Posterior cingulate gyrus (tissue), 11 donors: ENCODE measurements around the gene LRPAP1.
A peak's percentile ranks its signal among the peaks of the same experiment; 100 is the strongest.

Experiments used
- DNase-seq, 10 donors: peaks; one replicate each; pipeline versions ENCODE4 v3.0.0 to v3.0.0-alpha.2; 2020 to 2021; ENCODE audit warnings: mixed read lengths in 3 of 10
- intact Hi-C: fragments of 100-400 bp; cut with DNase I; formaldehyde crosslinking; loops from one replicate; pipeline ENCODE4 v1.15.1; 2023

The LRPAP1 gene

DNA sequence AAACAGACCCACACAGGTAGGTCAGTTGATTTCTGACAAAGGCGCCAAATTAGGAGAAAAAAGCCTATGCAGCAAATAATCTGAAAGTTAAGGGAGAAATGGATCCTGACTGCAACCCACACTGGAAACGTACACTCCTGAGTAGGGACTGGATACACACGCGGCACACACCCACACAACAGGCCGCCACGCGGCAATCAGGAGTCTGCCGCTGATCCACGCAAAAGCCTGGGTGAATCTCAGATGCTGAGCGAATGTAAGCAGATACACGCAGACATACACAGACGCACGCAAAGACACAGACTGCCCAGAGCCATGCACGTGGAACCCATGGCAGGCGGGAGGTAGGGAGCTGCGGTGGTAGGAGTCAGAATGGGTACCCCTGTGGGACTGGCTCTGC, 21.7 kb downstream of the LRPAP1 start:
- intact Hi-C loops: no loop called here
- DNase-seq: peak in 1 of 10 donors; percentile 89

DNA sequence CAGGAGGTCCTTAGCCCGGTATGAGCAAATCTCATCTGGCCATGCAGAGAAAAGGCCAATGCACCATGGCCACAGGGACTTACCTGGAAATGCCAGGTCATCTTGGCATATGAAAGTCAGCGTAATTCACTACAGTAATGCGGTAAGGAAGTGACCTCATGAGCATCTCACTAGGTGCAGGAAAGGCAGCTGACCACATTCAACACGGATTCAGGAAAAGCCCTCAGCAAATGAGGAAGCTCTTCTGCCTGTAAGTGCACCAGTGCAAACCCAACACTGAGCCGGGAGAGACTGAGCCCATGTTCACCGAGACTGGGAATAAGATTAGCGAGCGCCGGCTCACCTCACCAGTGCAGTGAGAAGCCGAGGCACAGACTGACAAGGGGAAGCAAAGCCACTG, 23.7 kb downstream of the LRPAP1 start:
- DNase-seq: no peak
- intact Hi-C loops: no loop called here

DNA sequence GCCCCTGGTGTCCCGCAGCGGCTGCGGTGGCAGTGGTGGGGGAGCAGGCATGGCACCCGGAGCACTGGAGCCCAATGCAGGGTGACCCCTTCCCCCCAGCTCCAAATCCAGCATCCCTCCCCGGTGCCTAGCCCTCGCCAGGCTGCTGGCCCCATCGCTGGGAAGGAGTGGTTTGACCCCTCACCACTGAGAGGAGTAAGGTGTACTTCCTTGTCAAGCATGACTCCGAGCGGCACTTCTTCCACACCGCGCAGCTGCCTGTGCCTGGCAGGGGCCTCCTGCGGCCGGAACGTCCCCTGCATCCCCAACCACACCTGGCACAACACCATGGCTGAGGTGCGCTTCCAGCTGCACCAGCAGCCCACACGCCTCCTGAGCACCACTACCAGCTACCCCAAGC, 27.0 kb downstream of the LRPAP1 start:
- intact Hi-C loops: no loop called here
- no peak for DNase-seq

DNA sequence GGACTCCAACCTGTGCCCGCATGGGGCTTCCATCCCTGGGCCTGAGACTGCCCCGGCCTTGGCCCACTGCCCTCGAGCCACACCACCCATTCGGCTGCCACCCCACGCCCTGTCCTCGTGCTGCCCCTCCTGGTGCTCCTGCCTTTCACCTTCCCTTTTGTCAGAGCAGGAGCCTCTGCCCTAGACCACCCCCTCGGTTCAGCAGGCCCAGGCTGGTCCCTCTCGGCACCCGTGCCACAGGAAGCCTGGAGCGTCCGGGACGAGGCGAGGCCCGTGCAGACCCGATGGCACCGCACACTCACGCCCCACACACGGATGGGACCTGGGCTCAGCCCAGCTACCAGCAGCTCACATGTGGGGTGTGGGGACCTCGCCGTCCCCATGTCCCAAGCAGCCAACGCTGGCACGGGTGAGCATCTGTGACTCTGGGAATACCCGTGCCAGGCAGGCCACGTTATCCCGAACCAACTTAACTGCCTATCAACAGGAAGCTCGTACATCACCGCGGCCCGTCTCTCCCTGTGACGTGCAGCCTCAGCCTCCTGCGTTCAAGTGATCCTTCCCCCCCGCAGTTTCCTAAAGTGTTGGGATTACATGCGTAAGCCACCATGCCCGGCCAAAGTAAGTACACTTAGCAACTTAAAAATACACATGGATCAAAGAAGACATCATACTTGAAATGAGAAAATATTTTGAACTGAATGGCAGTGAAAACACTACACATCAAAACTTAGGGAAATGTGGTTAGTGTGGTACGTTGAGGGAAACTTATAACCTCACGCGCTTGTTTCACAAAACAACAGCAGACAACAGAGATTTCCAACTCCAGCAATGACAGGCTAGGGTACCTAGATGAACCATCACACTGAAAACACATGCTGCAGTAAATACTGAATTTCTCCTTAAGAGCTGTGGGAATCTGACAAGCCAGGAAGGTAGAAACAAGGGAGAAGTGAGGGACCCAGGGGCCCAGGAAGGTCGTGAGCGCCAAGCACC, 29.0 kb downstream of the LRPAP1 start:
- DNase-seq: no peak
- intact Hi-C loops: no loop called here

DNA sequence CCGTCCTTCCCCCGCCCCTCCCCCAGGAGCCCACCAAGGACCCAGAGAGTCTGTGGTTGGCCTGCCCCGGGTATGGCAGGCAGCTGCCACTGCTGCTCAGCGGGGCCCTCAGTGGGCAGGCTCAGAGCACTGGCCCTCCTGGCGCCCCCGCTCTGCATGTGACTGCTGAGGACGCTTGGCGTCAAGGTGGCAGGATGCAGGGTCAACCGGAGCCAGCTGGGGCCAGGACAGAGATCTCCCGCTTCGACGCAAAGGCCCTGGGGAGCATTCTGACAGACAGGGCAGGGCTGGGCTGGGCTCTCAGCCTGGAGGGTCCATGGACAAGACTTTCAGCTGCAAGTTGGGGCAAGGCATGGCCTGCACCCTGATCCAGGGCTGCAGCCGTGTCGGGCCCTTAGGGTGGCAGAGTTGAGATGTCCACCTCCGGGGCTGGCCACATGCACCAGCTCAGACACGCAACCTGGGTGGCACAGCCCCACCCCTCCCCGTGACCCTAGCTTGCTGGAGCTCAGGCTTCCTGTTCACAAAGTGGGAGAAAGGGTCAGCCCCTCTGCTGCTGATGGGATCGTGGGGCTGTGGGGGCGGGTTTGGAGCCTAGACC, 30.3 kb downstream of the LRPAP1 start:
- intact Hi-C loops: no loop called here
- no peak for DNase-seq

DNA sequence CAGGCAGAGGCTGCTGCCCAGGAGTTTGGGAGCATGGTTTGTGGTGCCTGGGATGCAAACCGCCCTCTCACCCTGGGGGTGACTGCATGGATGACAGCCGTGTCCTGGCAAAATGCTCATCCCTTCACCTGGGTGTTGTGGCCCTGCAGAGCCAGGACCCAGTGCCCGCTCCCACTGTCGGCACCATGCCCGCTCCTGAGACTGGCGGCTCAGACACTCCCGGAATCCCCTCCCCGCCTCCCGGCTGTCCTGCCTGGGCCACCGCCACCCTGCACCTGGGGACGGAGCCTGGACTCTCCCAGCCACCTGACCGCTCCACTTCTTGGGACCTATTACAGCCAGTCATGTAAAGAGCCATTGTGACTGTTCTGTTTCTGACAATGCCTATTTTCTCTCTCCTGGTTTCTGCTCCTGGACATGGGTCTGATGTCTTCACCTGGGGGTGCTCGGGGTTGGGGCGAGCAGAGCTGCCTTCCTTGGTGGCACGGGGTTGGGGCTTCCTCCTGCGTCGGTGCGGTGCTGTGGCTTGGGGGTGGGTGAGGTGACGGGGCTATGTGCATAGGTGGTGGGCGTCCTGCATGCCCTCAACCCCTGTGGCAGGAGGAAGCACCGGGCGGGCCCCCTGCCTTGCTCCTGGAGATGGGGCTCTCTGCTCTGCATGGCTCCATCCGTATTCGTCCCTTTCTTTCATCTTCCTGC, 30.9 kb downstream of the LRPAP1 start:
- no peak for DNase-seq
- intact Hi-C loops: no loop called here

DNA sequence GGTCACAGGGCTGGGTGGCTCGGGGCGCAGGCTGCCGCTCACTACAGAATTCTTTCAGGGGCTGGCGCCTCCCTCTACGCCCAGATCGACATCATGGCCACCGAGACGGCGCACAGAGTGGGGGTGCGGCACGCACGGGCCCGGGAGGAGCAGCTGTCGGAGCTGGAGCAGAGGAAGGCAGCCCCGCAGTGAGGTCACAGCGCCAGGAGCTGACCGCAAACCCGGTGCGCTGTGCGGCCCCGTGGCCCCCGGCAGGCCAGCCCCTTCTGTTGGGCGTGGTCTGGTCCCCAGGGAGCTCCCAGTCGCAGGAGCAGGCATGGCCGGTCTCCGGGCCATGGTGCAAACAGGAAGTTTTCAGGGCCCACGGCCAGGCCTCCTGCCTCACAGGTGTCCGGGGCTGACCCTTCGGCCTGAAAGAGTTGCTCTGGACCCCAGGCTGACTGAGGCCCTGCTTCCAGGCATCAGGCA, 31.6 kb downstream of the LRPAP1 start:
- no peak for DNase-seq
- intact Hi-C loops: no loop called here

DNA sequence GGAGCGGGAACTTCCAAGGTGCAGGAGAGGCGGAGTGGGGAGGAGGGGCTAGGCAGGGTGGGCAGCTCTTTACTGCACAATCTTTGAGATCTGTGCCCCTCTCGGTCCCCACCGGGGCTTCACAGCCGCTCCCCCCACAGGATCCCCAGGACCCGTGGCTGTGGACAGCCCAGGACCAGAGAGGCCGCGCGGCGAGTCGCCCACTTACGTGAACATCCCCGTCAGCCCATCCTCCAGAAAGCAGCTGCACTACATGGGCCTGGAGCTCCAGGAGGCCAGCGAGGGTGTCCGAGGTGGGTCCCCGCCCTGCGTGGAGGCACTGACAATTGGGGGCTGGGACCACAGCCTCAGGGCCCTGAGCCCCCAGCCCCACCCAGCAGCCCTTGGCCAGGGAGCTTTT, 32.1 kb downstream of the LRPAP1 start:
- DNase-seq: no peak
- intact Hi-C loops: no loop called here

DNA sequence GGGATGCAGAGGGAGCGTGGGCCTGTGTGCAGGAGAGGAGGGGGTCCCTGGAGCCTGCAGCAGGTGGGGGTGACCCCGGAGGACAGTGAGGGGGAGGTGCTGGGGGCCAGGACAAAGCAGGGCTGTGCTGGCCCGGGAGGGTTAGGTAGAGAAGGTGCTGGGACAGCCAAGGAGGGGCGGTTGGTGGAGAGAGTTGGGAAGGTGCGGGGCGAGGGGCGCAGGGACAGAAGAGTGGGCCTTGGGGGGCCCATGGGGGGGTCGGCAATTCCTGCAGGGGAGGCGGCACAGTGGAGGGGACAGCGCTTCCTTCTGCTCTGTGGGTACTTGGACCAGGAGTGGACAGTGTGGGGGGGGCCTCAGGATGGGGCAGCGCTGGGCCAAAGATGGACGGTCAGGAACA, 32.5 kb downstream of the LRPAP1 start:
- intact Hi-C loops: no loop called here
- no peak for DNase-seq

DNA sequence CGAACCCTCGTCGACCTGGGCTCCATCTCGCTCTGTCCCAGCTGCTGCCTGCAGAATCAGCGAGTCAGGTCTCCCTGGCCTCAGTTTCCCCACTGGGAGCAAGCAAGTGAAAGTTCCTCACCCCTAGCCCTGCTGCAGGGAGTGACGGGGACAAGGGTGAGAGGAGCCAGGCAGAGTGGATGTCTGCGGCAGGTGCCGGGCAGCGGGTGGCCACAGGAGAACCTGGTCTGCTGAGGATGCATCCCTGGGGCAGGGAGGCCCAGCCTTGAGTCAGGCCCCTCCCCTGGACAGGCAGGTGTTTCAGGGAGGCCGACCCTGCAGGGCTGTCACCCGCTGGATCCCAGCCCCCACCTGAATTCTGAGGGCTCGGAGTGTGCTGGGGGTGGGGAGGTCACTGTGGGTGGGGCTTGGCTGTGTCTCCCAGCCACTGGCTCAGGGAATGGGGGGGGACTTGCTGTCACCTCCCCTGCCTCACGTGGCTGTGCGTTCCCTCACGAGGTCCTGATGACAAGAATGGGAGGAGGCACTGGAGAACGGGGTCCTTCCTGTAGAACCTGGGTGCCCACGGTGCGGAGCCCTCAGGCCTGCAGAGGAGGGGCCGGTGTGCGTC, 33.2 kb downstream of the LRPAP1 start:
- intact Hi-C loops: no loop called here
- no peak for DNase-seq

DNA sequence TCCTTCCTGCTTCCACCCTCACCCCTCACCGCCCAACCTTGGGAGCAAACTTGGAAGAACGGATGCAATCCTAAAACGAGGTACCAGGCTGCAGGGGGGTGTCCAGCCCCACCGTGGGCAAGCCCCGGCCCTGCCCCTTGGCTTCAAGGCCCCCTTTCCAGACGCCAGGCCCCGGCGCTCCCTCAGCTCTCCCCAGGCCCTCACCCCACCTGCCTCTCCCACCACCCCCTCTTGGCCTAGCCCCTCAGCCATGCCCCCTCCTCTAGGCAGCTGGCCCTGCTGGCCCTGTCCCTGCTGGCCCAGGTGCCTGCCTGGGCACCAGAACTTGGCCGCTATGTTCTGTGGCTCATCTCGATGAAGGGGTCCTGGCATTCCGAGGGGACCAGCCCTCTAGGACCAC, 33.8 kb downstream of the LRPAP1 start:
- intact Hi-C loops: no loop called here
- DNase-seq: no peak

DNA sequence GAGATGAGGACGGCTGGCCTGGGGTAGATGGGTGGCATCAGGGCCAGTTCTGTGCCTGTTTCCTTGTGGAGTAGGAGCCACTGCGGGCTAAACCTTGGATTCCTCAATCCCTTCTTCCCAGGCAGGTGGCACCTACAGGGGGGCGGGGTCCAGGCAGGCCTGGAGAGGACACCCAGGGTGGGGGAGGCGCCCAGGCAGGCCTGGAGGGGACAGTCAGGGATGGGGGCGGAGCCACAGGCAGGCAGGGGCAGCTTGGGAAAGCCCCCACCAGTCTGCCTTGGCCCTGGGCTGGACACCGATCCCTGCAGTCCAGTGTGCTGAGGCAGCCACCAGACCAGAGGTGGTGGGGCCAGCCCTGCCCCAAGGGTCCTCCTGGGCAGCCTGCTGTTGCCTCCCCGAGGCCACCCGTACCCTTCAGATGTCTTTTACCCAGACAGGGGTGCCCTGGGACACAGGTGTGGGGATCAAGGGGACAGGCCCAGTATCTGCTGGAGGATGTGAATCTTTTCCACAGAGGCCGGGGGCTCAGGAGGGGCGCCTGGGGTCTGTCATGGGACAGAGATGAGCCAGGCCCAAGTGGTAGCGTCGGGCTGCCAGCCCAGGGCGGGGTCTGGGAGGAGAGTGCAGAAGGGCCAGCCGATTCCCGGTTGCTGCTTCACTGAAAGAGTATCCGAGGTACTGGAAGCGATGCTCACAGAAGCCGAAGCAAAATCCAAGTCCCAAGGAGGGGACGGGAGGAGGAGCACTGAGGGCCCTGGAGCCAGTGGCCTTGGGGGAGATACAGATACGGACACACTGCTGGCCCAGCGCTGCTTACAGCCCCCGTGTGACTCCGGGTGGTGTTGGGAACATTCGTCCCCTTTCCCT, 34.5 kb downstream of the LRPAP1 start:
- intact Hi-C loops: no loop called here
- DNase-seq: peak in 1 of 10 donors; percentile 86

DNA sequence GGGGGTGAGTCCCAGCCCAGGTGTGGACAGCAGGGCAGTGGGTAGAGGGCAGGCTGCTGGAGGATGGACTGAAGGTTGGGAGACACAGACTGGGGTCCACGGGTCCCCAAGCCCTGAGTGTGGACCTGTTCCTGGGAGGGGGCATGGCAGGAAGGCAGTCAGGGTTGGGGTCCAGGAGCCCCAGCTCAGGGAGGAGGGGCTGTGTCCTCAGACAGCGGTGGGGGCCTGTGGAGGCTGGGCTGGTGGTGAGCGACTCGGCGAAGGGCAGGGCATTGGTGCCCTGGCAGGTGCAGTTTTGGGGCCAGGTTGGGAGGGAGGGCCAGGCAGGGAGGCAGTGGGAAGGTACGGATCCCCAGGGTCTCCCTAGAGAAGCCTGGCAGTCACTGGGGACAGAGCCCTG, 35.1 kb downstream of the LRPAP1 start:
- no peak for DNase-seq
- intact Hi-C loops: no loop called here

DNA sequence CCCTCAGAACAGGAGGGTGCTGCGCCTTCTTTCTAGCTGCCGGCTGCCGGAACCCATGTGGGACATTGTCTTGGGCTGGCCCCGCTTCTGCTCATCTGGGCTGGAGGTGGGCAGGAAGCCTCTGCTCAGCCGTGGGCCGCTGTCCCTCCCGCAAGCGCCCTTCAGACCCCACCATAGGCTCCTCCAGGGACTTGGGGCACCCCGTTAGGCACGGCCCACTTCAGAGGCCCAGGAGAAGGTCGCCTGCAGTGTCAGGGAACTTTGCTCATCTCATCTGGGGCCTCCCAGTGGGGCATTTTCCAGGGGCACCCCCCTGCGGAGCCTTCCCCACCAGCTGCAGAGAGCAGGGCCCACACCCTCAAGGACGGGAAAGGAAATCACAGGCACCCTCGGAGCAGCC, 36.2 kb downstream of the LRPAP1 start:
- intact Hi-C loops: no loop called here
- no peak for DNase-seq

DNA sequence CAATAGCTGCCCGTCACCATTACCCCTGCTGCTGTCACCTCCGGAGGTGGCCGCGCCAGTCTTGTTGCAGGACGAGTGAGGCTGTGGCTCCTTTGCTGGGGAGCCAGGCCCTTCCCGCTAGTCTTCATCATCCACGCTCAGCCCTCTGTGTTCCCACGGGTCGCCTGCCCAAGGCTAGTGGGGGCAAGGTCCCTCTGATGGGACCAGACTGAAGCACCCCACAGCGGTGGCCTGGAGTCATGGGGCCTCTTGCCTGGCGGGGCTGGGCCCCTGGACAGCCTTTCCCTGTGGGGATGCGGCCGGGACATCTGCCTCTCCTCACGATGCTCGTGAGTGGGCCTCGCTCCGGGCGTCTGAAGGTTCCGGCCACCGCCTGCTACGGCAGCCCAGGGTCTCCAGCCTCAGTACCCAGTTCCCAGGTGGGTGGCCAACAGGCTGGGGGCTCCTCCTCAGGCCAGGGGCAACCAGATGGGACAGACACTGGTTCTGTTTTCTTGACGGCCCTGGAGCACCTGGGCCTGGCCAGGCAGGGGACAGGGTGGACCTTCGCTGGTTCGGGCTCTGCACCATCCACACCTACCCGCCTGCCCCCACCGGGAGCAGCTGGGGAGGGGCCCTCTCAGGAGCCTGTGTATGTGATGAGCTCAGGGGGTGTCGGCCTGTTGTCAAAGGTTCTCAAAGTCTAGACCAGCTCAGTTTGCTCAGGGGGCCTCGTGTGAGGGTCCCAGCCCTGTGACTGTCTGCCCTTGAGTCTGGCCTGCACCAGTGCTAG, 36.8 kb downstream of the LRPAP1 start:
- no peak for DNase-seq
- intact Hi-C loops: no loop called here

DNA sequence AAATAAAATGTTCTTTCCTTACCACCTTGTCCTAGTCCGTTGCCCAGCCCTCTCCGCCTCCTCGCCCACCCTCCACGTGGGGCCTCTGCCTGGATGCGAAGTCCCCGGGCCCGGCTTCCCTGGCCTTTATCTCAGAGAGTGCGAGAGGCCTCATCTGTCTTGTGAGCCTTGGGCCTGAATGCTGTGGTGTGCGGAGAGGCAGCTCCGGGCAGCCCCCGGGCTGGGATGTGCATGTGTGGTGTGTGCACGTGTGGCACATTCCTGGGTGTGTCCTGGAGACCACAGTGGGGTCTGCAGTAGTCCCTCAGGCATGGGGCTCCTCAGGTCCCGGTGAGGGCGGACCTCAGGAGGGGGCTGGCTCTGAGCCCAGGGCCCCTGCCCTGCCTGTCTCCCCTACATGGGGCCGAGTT, 37.8 kb downstream of the LRPAP1 start:
- DNase-seq: no peak
- intact Hi-C loops: no loop called here

DNA sequence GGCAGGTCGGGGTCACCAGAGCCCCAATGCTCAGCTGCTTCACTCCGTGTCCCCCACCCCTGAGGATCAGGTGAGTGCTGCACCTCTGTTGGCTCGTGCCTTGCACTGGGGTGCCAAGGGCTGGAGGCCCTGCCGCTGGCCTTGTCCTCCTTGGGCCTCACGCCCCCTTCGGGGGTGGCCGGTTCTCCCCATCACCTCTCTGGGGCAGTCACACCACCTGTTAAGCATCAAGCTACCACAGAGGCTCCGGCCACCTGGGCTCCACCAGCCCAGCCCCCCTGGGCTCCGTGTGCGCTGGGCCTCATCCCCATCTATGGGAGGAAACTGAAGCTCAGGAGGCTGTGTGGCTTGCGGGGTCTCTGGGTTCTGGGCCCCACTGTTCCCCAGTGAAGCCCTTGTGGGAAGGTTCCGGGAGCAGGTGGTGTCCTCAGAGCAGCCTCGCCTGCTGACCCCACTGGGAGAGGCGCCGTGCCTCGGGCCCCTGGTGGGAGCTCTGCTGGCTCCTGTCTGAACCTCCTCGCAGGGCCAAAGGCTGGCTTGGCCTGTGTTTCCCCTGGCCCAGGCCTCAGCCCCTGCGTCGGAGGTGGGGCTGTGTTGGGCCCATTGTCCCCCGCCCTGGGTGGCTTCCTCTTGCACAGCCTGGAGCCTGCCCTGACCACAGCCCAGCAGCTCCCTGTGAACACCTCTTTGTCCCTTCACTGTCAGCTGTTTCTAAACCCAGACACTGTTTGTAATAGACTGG, 38.3 kb downstream of the LRPAP1 start:
- intact Hi-C loops: no loop called here
- no peak for DNase-seq
